B cell (primary cell): ENCODE data around the gene RNF126. TPM values are rescaled to one million over a fixed set of nuclear protein-coding genes. Genes with fewer than 3 reads are reported as not detected.

Experiments used
- ATAC-seq: fragments of 200-7000 bp; cut with Tn5 transposase; one replicate; pipeline ENCODE4 v1.10.0; 2021; ENCODE audit warnings: low read depth, mild to moderate bottlenecking, moderate number of reproducible peaks, moderate library complexity
- CTCF ChIA-PET: fragments of 350-600 bp; sonication (Branson Sonifier 250); formaldehyde crosslinking; loops from one replicate; lab custom pipeline; 2021; ENCODE audit warnings: antibody characterized with exemption, inconsistent platforms; lab: Charles Lee
- POLR2A ChIA-PET: fragments of 350-600 bp; sonication (Branson Sonifier 250); formaldehyde crosslinking; loops from one replicate; lab custom pipeline; 2021; ENCODE audit warnings: antibody characterized with exemption; lab: Charles Lee
- DNase-seq: peaks from one replicate; pipeline ENCODE4 v3.0.0; 2013
- H2AFZ ChIP-seq: 2 replicates; pipeline ENCODE4 v1.6.1; 2012; ENCODE audit warnings: mild to moderate bottlenecking, low read depth, low read length; ENCODE audit not compliant: insufficient read depth, poor library complexity, severe bottlenecking
- H3K27ac ChIP-seq, 2 donors: 1 replicate in 1 of 2; 2 replicates in 1 of 2; pipeline ENCODE4 v1.5.1; 2012 to 2013; ENCODE audit warnings: low read length in 2 of 2, mild to moderate bottlenecking in 2 of 2, moderate library complexity in 1 of 2
- H3K27me3 ChIP-seq, 4 experiments: fragments of 200-600 bp in 1 of 4; sonication (generic) in 1 of 4; replicated peaks in 1 of 4; 1 replicate in 2 of 4; 2 replicates in 2 of 4; pipeline versions ENCODE4 v1.6.1 to v1.7.0; 2013 to 2016; ENCODE audit warnings: low read length in 3 of 4, mild to moderate bottlenecking in 2 of 4, mixed read lengths in 1 of 4, moderate library complexity in 1 of 4; ENCODE audit not compliant: insufficient read depth in 4 of 4, control insufficient read depth in 3 of 4; ENCODE audit errors: control extremely low read depth in 1 of 4
- H3K36me3 ChIP-seq, 2 experiments: replicated peaks in 1 of 2; 1 replicate in 1 of 2; 2 replicates in 1 of 2; pipeline versions ENCODE4 v1.6.1 to v1.7.1; 2013; ENCODE audit warnings: low read length in 1 of 2; ENCODE audit not compliant: insufficient read depth in 2 of 2, control insufficient read depth in 1 of 2; ENCODE audit errors: control extremely low read depth in 1 of 2, extremely low read depth in 1 of 2
- H3K4me1 ChIP-seq, 2 donors: fragments of 200-600 bp in 1 of 2; sonication (generic) in 1 of 2; 1 replicate in 1 of 2; 2 replicates in 1 of 2; pipeline versions ENCODE4 v1.5.1 to v1.6.1; 2013 to 2017; ENCODE audit warnings: low read length in 2 of 2; ENCODE audit not compliant: control insufficient read depth in 2 of 2, insufficient read depth in 2 of 2
- H3K4me2 ChIP-seq: replicated peaks from 2 replicates; pipeline ENCODE3; 2012; ENCODE audit warnings: mild to moderate bottlenecking, low read depth, low read length; ENCODE audit not compliant: poor library complexity, severe bottlenecking
- H3K4me3 ChIP-seq, 5 experiments: fragments of 200-600 bp in 1 of 5; sonication (generic) in 1 of 5; 1 replicate in 3 of 5; 2 replicates in 2 of 5; pipeline versions ENCODE4 v1.5.1 to v1.7.0; 2011 to 2016; ENCODE audit warnings: low read length in 4 of 5, mild to moderate bottlenecking in 4 of 5, low read depth in 2 of 5, control low read depth in 1 of 5, moderate library complexity in 1 of 5; ENCODE audit not compliant: insufficient read depth in 1 of 5; ENCODE audit errors: control extremely low read depth in 1 of 5, extremely low read depth in 1 of 5
- H3K79me2 ChIP-seq: fragments of 200-600 bp; sonication (generic); one replicate; pipeline ENCODE4 v1.6.0; 2016; ENCODE audit warnings: low read length; ENCODE audit not compliant: control insufficient read depth, insufficient read depth
- H3K9ac ChIP-seq: fragments of 200-600 bp; sonication (generic); 2 replicates; pipeline ENCODE4 v1.6.1; 2017; ENCODE audit warnings: mild to moderate bottlenecking, low read length, moderate library complexity
- H3K9me3 ChIP-seq, 3 donors: one replicate each; pipeline versions ENCODE4 v1.6.1 to v1.7.1; 2013; ENCODE audit warnings: low read length in 2 of 3; ENCODE audit not compliant: control insufficient read depth in 2 of 3, insufficient read depth in 1 of 3; ENCODE audit errors: control extremely low read depth in 1 of 3
- H4K20me1 ChIP-seq: 2 replicates; pipeline ENCODE4 v1.6.0; 2012; ENCODE audit warnings: mild to moderate bottlenecking, low read length; ENCODE audit not compliant: insufficient read depth, control insufficient read depth, poor library complexity, severe bottlenecking
- H3K27ac Mint-ChIP-seq: one replicate; pipeline ENCODE4 v1.8.0; 2021; ENCODE audit warnings: mixed read lengths
- H3K27me3 Mint-ChIP-seq: one replicate; pipeline ENCODE4 v1.8.0; 2021; ENCODE audit warnings: mixed read lengths
- H3K4me1 Mint-ChIP-seq: one replicate; pipeline ENCODE4 v1.8.0; 2021; ENCODE audit warnings: mixed read lengths
- H3K4me3 Mint-ChIP-seq: one replicate; pipeline ENCODE4 v1.8.0; 2021; ENCODE audit warnings: mixed read lengths
- H3K9me3 Mint-ChIP-seq: one replicate; pipeline ENCODE4 v1.8.0; 2022; ENCODE audit warnings: mixed read lengths; ENCODE audit not compliant: insufficient read depth
- CTCF ChIP-seq: fragments of 200-600 bp; IDR thresholded peaks from one replicate; pipeline ENCODE4 v1.8.0; 2022; ENCODE audit warnings: antibody characterized with exemption, mild to moderate bottlenecking
- EZH2 ChIP-seq: IDR thresholded peaks from 2 replicates; pipeline ENCODE4 v1.6.1; 2012; ENCODE audit warnings: borderline replicate concordance, low read depth, mild to moderate bottlenecking, moderate library complexity, low read length; ENCODE audit not compliant: insufficient read depth, poor library complexity, severe bottlenecking
- WGBS: methylation state at CpG from one replicate; pipeline ENCODE4 v1.1.5; 2013; ENCODE audit warnings: missing lambda C conversion rate; ENCODE audit not compliant: insufficient coverage; 5-methylcytosine and 5-hydroxymethylcytosine counted together
- intact Hi-C: fragments of 100-400 bp; cut with micrococcal nuclease; formaldehyde crosslinking; loops from one replicate; pipeline ENCODE4 v1.10.0; 2022
- polyA plus RNA-seq: library from polyadenylated mRNA; depleted of rRNA; stranded (reverse); fragments of >200 nt; gene quantifications from 2 replicates; pipeline ENCODE4 v1.2.3, GENCODE V29; 2012
- total RNA-seq, 2 donors: library from RNA; stranded (reverse); fragments of 120-200 nt in 1 of 2; gene quantifications; 1 replicate in 1 of 2; 2 replicates in 1 of 2; pipeline versions ENCODE4 v1.2.3 to v1.2.4, GENCODE V29; 2013 to 2022

The RNF126 gene
- total and polyA plus RNA-seq, 2 donors (not counting 1 experiment from before 2014, with no cell fraction given): 74.3 to 118 TPM

GRCh38 chr19:625257-625656, 37.8 kb downstream of the RNF126 start:
- CTCF ChIA-PET: no interaction called here
- DNase-seq (no peak), ATAC-seq (no peak)
- H3K9me3 Mint-ChIP-seq: no peaks in the 10 kb centered on the region
- intact Hi-C loops: no loop called here
- H3K4me3 Mint-ChIP-seq: no peak overlapping the region
- H3K36me3 ChIP-seq: peaks cover 0 to 36% of the 10 kb centered on the region in 2 experiments
- no peaks in the 10 kb centered on the region for H3K4me1 ChIP-seq
- no peaks in the 10 kb centered on the region for H3K27me3 Mint-ChIP-seq
- 100% methylated on average over 4 of the region's 5 CpGs for WGBS
- no peaks in the 10 kb centered on the region for H3K9me3 ChIP-seq
- no peak for TF ChIP-seq CTCF
- no peak for TF ChIP-seq EZH2
- no peak overlapping the region for H3K9ac ChIP-seq
- H3K4me1 Mint-ChIP-seq: peaks cover 4% of the 10 kb centered on the region
- H3K27ac ChIP-seq: no peak overlapping the region
- no peak overlapping the region for H3K4me3 ChIP-seq
- peaks cover 23% of the 10 kb centered on the region for H3K79me2 ChIP-seq
- H3K4me2 ChIP-seq: no peak overlapping the region
- H3K27ac Mint-ChIP-seq: no peak overlapping the region
- H2AFZ ChIP-seq: no peak overlapping the region
- peaks cover 32% of the 10 kb centered on the region for H4K20me1 ChIP-seq
- POLR2A ChIA-PET: interaction anchor here (0.6 kb wide), 1 partner anchor 8 kb away, joined by 5 read pairs; the partner anchor contains the start of gene POLRMT
- no peaks in the 10 kb centered on the region for H3K27me3 ChIP-seq

- intact Hi-C loops: no loop called here
These were observed 38.4 kb downstream of the RNF126 start for GRCh38 chr19:624433-625109.

More at GRCh38 chr19:624433-625109, 38.4 kb downstream of the RNF126 start:
- DNase-seq: no peak
- peaks cover 0 to 35% of the 10 kb centered on the region in 2 experiments for H3K36me3 ChIP-seq
- no peak overlapping the region for H3K4me3 ChIP-seq
- CTCF ChIA-PET: no interaction called here
- POLR2A ChIA-PET: interaction anchor here (0.6 kb wide), 1 partner anchor 35 kb away, joined by 5 read pairs; no protein-coding TSS in a partner anchor
- TF ChIP-seq CTCF (no peak), EZH2 (no peak)
- H3K27ac ChIP-seq: no peak overlapping the region
- Mint-ChIP-seq H3K27ac (no peak overlapping the region), H3K4me3 (no peak overlapping the region), H3K27me3 (no peaks in the 10 kb centered on the region), H3K4me1 (peaks cover 3% of the 10 kb centered on the region), H3K9me3 (no peaks in the 10 kb centered on the region)
- H3K4me1 ChIP-seq: no peaks in the 10 kb centered on the region
- peaks cover 17% of the 10 kb centered on the region for H3K79me2 ChIP-seq
- ATAC-seq: no peak
- H3K9ac ChIP-seq: no peak overlapping the region
- H4K20me1 ChIP-seq: peaks cover 28% of the 10 kb centered on the region
- no peaks in the 10 kb centered on the region for H3K27me3 ChIP-seq
- no peak overlapping the region for H3K4me2 ChIP-seq
- 95% methylated on average over 24 of the region's 24 CpGs for WGBS
- H3K9me3 ChIP-seq: no peaks in the 10 kb centered on the region
- H2AFZ ChIP-seq: no peak overlapping the region
